Neural crest cell (in vitro differentiated cells): ENCODE data around the gene SLC22A5. TPM values are rescaled to one million over a fixed set of nuclear protein-coding genes. Genes with fewer than 3 reads are reported as not detected.

Source experiments
- DNase-seq: peaks from one replicate; pipeline ENCODE4 v3.0.0; 2021; ENCODE audit warnings: low read depth, mixed read lengths, low spot score
- H3K27ac Mint-ChIP-seq: one replicate; pipeline ENCODE4 v1.8.0; 2021; ENCODE audit warnings: mild to moderate bottlenecking, mixed read lengths; ENCODE audit not compliant: unreplicated experiment
- H3K27me3 Mint-ChIP-seq: 2 replicates; pipeline ENCODE4 v1.8.0; 2021; ENCODE audit warnings: low read depth, mild to moderate bottlenecking, mixed read lengths
- H3K36me3 Mint-ChIP-seq: 2 replicates; pipeline ENCODE4 v1.8.0; 2021; ENCODE audit warnings: low read depth, mild to moderate bottlenecking, mixed read lengths
- H3K4me1 Mint-ChIP-seq: 2 replicates; pipeline ENCODE4 v1.8.0; 2021; ENCODE audit warnings: mixed read lengths
- H3K4me3 Mint-ChIP-seq: one replicate; pipeline ENCODE4 v1.8.0; 2021; ENCODE audit warnings: mild to moderate bottlenecking, mixed read lengths
- H3K9me3 Mint-ChIP-seq: 2 replicates; pipeline ENCODE4 v1.8.0; 2021; ENCODE audit warnings: mixed read lengths
- CTCF ChIP-seq: fragments of 200-600 bp; sonication (generic); conservative IDR thresholded peaks from 2 replicates; pipeline ENCODE4 v1.5.0; 2021; ENCODE audit warnings: antibody characterized with exemption, mild to moderate bottlenecking
- total RNA-seq: library from RNA; stranded (reverse); gene quantifications from 2 replicates; pipeline ENCODE4 v1.2.1, GENCODE V29; 2021

The SLC22A5 gene
- total RNA-seq, 1 donor from 2014 or later, result 5.6 TPM

DNA sequence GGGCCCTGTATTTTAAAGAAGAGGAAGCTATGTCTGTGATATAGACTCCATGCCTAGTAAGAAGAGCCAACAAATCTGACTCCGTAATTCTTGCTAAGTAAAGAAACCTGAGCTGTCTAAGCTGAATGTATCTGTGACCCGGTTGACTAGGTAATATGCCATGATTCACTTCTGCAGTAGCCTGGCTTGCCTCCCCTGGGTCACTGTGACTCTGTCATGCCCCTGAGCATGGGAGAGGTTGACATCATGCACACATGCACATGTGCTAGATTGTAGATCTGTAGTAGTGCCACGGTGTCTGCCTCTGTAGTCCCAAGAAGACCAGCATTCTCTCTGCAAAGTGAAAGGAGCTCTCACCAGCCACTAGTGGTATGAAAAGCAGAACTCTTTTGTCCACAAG is 9.1 kb downstream of the SLC22A5 start:
- no peaks in the 10 kb centered on the region for H3K4me1 Mint-ChIP-seq
- no peak for TF ChIP-seq CTCF
- no peak overlapping the region for H3K4me3 Mint-ChIP-seq
- H3K9me3 Mint-ChIP-seq, result no peaks in the 10 kb centered on the region
- no peaks in the 10 kb centered on the region for H3K27me3 Mint-ChIP-seq
- no peak overlapping the region for H3K27ac Mint-ChIP-seq
- H3K36me3 Mint-ChIP-seq, result no peaks in the 10 kb centered on the region
- DNase-seq, result no peak

GRCh38 chr5:132380047-132380446 is 10.5 kb downstream of the SLC22A5 start:
- no peaks in the 10 kb centered on the region for H3K27me3 Mint-ChIP-seq
- no peak overlapping the region for H3K27ac Mint-ChIP-seq
- no peaks in the 10 kb centered on the region for H3K36me3 Mint-ChIP-seq
- TF ChIP-seq CTCF, result no peak
- no peak for DNase-seq
- H3K4me1 Mint-ChIP-seq, result no peaks in the 10 kb centered on the region
- H3K4me3 Mint-ChIP-seq, result no peak overlapping the region
- no peaks in the 10 kb centered on the region for H3K9me3 Mint-ChIP-seq

GRCh38 chr5:132380741-132381140 is 11.2 kb downstream of the SLC22A5 start:
- H3K27me3 Mint-ChIP-seq, result no peaks in the 10 kb centered on the region
- H3K27ac Mint-ChIP-seq, result no peak overlapping the region
- no peak for DNase-seq
- H3K4me3 Mint-ChIP-seq, result no peak overlapping the region
- H3K9me3 Mint-ChIP-seq, result no peaks in the 10 kb centered on the region
- no peaks in the 10 kb centered on the region for H3K4me1 Mint-ChIP-seq
- H3K36me3 Mint-ChIP-seq, result no peaks in the 10 kb centered on the region
- no peak for TF ChIP-seq CTCF

DNA sequence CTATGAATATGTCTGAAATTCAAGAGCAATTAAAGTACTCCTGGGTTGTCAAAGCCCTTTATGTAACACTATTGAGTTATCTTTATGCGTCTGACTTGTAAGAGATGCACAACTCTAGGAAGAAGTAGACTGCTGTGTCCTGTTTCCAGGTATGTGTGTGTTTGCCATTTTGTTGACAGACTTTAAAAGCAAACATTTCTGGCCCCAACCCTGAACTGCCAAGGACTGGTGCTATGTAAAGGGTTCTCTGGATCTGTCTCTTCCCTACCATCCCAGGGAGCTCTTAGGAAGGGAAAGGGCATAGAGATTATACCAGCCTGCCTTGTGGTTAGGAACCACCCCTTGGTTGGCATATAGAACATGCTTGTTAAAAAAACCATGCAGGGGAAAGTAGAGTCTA is 12.1 kb downstream of the SLC22A5 start:
- TF ChIP-seq CTCF, result no peak
- Mint-ChIP-seq H3K27ac (no peak overlapping the region), H3K27me3 (no peaks in the 10 kb centered on the region), H3K9me3 (no peaks in the 10 kb centered on the region), H3K36me3 (no peaks in the 10 kb centered on the region), H3K4me3 (no peak overlapping the region), H3K4me1 (no peaks in the 10 kb centered on the region)
- no peak for DNase-seq

GRCh38 chr5:132383261-132383660 is 13.8 kb downstream of the SLC22A5 start:
- Mint-ChIP-seq H3K36me3 (no peaks in the 10 kb centered on the region), H3K4me3 (no peak overlapping the region), H3K27me3 (no peaks in the 10 kb centered on the region), H3K4me1 (no peaks in the 10 kb centered on the region), H3K27ac (no peak overlapping the region), H3K9me3 (no peaks in the 10 kb centered on the region)
- TF ChIP-seq CTCF, result no peak
- no peak for DNase-seq

- Mint-ChIP-seq H3K4me1 (no peaks in the 10 kb centered on the region), H3K27ac (no peak overlapping the region), H3K9me3 (no peaks in the 10 kb centered on the region), H3K4me3 (no peak overlapping the region), H3K36me3 (no peaks in the 10 kb centered on the region), H3K27me3 (no peaks in the 10 kb centered on the region)
- DNase-seq, result no peak
- no peak for TF ChIP-seq CTCF
Observed at GRCh38 chr5:132383984-132384383, 14.5 kb downstream of the SLC22A5 start.
